RWPE1 (cell line): ENCODE data around the gene ZFAND6.
"Not testable (repeated sequence)": the region's sequence is repeated elsewhere in the genome, so short reads cannot be mapped to it uniquely, and the experiment has no call there.

Source experiments
- CTCF ChIA-PET: fragments of 350-600 bp; sonication (Branson Sonifier 250); formaldehyde crosslinking; extraction: SDS; loops from one replicate; lab custom pipeline; 2021; lab: Yijun Ruan, JAX
- POLR2A ChIA-PET: fragments of 400-600 bp; formaldehyde crosslinking; extraction: SDS; loops from one replicate; lab custom pipeline; 2020; ENCODE audit warnings: antibody characterized with exemption; ENCODE audit not compliant: low non-redundant PET; lab: Yijun Ruan, JAX
- DNase-seq: peaks from one replicate; pipeline ENCODE4 v3.0.0; 2012; ENCODE audit warnings: low spot score
- H3K27ac ChIP-seq: fragments of 450-650 bp; 2 replicates; pipeline ENCODE4 v1.5.1; 2017
- TF ChIP-seq, protein P1 (sequence below): fragments of 450-650 bp; conservative IDR thresholded peaks from 2 replicates; pipeline ENCODE4 v1.5.1; 2017; ENCODE audit warnings: low read depth, mild to moderate bottlenecking

ZFAND6 gene

DNA sequence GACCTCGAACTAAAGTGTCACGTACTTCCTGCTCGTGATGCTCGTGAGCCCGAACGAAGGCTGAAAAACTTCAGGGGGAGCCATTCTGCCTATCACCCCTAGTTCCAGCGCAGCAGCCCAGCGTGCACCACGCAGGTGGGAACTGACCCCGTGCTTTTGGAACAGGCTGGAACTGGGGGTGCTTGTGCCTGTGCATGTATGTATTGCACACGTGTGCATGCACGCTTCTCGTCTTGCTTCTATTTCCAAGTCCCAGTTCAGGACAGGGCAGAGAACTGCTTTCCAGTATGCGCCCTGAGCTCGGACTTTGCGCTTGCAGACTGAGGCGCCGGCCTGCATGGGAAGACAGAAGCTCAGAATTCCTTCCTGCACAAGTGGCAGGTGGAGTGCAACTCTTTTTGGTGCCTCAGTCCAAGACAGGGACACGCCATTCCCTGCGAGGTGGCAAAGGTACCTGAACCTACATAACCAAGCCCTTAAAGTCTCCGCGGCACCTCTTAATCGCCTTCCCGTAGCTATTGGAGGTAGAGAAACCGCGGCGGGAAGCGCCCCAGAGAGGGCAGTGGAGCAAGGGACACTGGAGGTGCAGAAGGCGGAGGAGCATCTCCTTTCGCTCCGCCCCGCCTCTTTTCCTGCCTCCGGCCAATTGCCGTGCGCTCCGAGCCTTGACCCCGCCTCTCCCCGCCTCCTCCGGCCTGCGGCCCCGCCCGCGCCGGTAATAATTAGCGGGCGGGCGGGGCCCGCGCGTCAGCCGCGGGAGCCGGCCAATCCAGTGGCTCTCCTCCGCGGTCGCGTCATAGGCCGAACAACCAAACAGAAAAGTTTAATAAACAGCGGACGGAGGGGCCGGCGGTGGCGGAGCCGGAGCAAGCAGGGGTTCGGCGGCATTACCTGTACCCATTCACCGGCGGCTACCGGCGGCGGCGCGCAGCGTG lies at the start of gene ZFAND6:
TSS of gene ZFAND6 (plus strand) at position 826 of the 935 bp plus-strand sequence. CDS start 60,669 bp downstream, outside the sequence.
- POLR2A ChIA-PET, result interaction anchor here (0.6 to 1.6 kb wide), 3 partner anchors 13 to 135 kb away, joined by 3 read pairs; no protein-coding TSS in a partner anchor
- CTCF ChIA-PET, result no interaction called here
- TF ChIP-seq, protein P1, sequence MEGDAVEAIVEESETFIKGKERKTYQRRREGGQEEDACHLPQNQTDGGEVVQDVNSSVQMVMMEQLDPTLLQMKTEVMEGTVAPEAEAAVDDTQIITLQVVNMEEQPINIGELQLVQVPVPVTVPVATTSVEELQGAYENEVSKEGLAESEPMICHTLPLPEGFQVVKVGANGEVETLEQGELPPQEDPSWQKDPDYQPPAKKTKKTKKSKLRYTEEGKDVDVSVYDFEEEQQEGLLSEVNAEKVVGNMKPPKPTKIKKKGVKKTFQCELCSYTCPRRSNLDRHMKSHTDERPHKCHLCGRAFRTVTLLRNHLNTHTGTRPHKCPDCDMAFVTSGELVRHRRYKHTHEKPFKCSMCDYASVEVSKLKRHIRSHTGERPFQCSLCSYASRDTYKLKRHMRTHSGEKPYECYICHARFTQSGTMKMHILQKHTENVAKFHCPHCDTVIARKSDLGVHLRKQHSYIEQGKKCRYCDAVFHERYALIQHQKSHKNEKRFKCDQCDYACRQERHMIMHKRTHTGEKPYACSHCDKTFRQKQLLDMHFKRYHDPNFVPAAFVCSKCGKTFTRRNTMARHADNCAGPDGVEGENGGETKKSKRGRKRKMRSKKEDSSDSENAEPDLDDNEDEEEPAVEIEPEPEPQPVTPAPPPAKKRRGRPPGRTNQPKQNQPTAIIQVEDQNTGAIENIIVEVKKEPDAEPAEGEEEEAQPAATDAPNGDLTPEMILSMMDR, result no peak
- peak; percentile 96 for DNase-seq
- H3K27ac ChIP-seq, result peak within 1 kb of the TSS; percentile 93

DNA sequence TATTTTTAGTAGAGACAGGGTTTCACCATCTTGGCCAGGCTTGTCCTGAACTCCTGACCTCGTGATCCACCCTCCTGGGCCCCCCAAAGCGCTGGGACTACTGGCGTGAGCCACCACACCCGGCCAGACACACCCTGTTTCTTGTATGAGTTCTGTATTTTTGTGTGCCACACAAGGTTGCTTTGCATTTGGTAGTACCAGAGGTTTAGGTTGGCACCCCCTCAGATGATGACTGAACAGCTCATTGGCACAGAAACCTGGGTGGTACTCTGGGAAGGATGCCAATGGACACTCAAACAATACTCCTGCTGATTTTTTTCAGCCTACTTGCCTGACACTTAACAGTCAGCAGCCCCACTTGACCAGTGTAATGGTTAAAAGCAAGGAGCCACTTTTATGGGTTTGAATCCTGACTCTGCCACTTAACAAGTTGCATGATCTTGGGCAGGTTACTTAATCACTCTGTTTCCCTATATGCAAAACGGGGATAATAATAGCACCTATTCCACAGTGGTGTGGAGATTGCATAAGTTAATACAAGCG lies 49.3 kb upstream of the ZFAND6 start:
- TF ChIP-seq, protein P1, result no peak
- DNase-seq, result peak; percentile 45
- ChIA-PET POLR2A (no interaction called here), CTCF (no interaction called here)
- peak overlapping the region; percentile 76 for H3K27ac ChIP-seq

DNA sequence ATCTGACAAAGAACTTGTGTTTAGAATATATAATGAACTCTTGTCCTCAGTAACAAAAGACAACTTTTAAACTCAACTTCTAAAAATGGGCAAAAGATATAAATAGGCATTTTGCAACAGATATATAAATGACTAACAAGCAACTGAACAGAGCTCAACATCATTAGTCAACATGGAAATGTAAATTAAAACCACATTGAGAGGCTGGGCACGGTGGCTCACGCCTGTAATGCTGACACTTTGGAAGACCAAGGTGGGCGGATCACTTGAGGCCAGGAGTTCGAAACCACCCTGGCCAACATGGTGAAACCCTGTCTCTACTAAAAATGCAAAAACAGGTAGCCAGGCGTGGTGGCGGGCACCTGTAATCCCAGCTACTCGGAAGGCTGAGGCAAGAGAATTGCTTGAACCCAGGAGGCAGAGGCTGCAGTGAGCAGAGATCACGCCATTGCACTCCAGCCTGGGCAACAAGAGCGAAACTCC lies 48.4 kb upstream of the ZFAND6 start:
- DNase-seq, CTCF ChIA-PET, POLR2A ChIA-PET: not testable (repeated sequence)
- 0 out of 2 replicates have a peak overlapping the region, but pooled peaks have one; percentile 25 for H3K27ac ChIP-seq

DNA sequence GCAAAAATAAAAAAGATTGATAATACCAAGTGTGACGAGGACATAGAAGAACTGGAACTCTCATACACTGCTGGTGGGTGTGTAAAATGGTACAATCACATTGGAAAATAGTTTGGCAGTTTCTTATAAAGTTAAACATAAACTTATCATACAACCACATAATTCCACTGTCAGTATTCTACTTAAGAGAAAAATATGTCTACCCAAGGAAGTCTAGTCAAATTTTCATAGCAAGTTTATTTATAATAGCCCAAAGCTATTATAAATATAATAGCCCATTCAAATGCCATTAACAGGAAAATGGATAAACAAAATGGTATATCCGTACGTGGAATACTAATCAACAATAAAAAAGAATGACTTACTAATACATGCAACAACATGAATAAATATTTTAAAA lies 47.9 kb upstream of the ZFAND6 start:
- H3K27ac ChIP-seq, result no peak overlapping the region
- ChIA-PET CTCF (no interaction called here), POLR2A (no interaction called here)
- TF ChIP-seq, protein P1, result no peak
- no peak for DNase-seq

DNA sequence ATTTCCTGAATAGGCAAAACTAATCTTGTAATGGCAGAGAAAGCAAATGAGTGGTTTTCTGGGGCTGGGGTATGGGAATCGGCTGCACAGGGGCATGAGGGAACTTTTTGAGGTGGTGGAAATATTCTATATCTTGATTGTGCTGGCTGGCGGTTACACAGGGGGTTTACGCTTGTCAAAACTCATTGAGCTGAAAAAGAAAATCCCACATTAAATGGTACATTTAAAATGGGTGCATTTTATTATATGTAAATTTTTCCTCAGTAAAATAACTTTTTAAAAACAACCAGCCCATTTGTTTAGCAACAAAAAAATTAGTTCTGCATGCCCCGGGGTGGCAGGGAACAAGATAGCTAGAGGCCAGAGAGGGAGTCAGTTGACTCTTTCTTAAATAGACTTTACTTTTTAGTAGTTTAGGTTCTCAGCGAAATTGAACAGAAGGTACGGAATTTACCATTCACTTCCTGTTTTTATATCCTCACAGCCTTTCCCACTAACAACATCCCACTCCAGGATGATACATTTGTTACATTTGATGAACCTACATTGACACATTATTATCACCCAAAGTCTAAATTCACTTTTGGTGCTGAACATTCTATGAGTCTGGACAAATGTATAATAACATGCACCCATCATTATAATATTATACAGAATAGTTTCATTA lies 47.3 kb upstream of the ZFAND6 start:
- no peak overlapping the region for H3K27ac ChIP-seq
- CTCF ChIA-PET, result interaction anchor here (0.6 kb wide), 1 partner anchor 406 kb away, joined by 3 read pairs; no protein-coding TSS in a partner anchor
- TF ChIP-seq, protein P1, result no peak
- DNase-seq, result no peak
- POLR2A ChIA-PET, result no interaction called here

DNA sequence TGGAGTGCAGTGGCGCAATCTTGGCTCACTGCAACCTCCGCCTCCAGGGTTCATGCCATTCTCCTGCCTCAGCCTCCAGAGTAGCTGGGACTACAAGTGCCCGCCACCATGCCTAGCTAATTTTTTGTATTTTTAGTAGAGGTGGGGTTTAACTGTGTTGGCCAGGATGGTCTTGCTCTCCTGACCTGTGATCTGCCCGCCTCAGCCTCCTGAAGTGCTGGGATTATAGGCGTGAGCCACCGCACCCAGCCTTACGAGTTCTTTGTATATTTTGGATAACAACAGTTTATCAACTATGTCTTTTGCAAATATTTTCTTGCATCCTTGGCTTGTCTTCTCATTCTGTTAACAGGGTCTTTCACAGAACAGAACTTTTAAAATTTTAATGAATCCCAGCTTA lies 45.3 kb upstream of the ZFAND6 start:
- CTCF ChIA-PET, POLR2A ChIA-PET, DNase-seq: not testable (repeated sequence)

DNA sequence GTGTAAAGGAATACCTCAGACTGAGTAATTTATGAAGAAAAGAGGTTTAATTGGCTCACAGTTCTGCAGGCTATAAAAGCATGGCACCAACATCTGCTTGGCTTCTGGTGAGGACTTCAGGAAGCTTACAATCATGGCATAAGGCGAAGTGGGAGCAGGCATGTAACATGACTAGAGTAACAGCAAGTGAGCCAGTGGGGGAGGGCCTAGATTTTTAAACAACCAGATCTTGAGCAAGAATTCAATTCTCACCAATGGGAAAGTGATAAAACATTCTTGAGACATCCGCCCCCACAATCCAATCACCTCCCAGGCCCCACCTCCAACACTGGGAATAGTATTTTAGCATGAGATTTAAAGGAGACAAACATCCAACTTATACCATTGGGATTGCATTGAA lies 44.3 kb upstream of the ZFAND6 start:
- TF ChIP-seq, protein P1, result no peak
- no peak for DNase-seq
- POLR2A ChIA-PET, result no interaction called here
- no peak overlapping the region for H3K27ac ChIP-seq
- CTCF ChIA-PET, result interaction anchor here (0.6 kb wide), 1 partner anchor 1219 kb away, joined by 6 read pairs; no protein-coding TSS in a partner anchor

More for the DNA sequence above, 45.3 kb upstream of the ZFAND6 start:
- H3K27ac ChIP-seq, result not testable (repeated sequence)

DNA sequence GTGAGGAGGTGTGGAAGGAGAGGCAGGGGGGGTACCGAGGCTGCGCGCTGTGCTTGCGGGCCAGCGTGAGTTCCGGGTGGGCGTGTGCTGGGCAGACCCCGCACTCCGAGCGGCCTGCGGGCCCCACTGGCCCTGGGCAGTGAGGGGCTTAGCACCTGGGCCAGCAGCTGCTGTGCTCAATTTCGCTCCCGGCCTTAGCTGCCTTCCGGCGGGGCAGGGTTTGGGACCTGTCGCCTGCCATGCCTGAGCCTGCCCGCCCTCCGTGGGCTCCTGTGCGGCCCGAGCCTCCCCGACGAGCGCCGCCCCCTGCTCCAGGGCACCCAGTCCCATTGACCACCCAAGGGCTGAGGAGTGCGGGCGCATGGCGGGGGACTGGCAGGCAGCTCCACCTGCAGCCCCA lies 43.0 kb upstream of the ZFAND6 start:
- POLR2A ChIA-PET, CTCF ChIA-PET, H3K27ac ChIP-seq, DNase-seq: not testable (repeated sequence)

DNA sequence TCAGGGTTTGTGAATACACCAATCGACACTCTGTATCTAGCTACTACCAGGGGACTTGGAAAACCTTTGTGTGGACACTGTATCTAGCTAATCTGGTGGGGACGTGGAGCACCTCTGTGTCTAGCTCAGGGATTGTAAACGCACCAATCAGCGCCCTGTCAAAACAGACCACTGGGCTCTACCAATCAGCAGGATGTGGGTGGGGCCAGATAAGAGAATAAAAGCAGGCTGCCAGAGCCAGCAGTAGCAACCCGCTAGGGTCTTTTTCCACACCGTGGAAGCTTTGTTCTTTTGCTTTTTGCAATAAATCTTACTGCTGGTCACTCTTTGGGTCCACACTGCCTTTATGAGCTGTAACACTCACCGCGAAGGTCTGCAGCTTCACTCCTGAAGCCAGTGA lies 42.3 kb upstream of the ZFAND6 start:
- DNase-seq, POLR2A ChIA-PET, H3K27ac ChIP-seq: not testable (repeated sequence)
- CTCF ChIA-PET, result interaction anchor here (0.6 kb wide), 1 partner anchor 15 kb away, joined by 3 read pairs; no protein-coding TSS in a partner anchor
